Ovary (tissue), 9 donors: ENCODE results near the gene PDE7B. TPM values are rescaled to one million over a fixed set of nuclear protein-coding genes. Genes with fewer than 3 reads are reported as not detected.
A peak's percentile ranks its signal among the peaks of the same experiment; 100 is the strongest.

Experiments
- DNase-seq, 5 donors: peaks; one replicate each; pipeline ENCODE4 v3.0.0-alpha.2; 2019 to 2020
- H3K27ac ChIP-seq, 2 donors: fragments of 200-600 bp; one replicate each; pipeline versions ENCODE4 v1.5.1 to v1.8.0; 2019 to 2022
- H3K27me3 ChIP-seq: fragments of 200-600 bp; one replicate; pipeline ENCODE4 v1.8.0; 2022
- H3K36me3 ChIP-seq: fragments of 200-600 bp; sonication (generic); one replicate; pipeline ENCODE4 v1.5.1; 2019
- H3K4me1 ChIP-seq: one replicate; pipeline ENCODE4 v1.8.1; 2013; ENCODE audit warnings: mild to moderate bottlenecking, moderate library complexity; ENCODE audit not compliant: insufficient read depth
- H3K4me3 ChIP-seq: fragments of 200-600 bp; sonication (generic); one replicate; pipeline ENCODE4 v1.5.1; 2017
- H3K9me3 ChIP-seq, 2 donors: fragments of 200-600 bp in 1 of 2; sonication (generic) in 1 of 2; one replicate each; pipeline versions ENCODE4 v1.5.1 to v1.8.1; 2013 to 2019; ENCODE audit warnings: mild to moderate bottlenecking in 1 of 2, moderate library complexity in 1 of 2
- EP300 ChIP-seq: sonication (generic); formaldehyde crosslinking; IDR thresholded peaks from one replicate; pipeline ENCODE4 v1.6.1; 2017; ENCODE audit warnings: antibody characterized with exemption
- POLR2A ChIP-seq: fragments of 450-650 bp; IDR thresholded peaks from one replicate; pipeline ENCODE4 v1.6.1; 2017; ENCODE audit warnings: antibody characterized with exemption, mild to moderate bottlenecking, moderate library complexity
- WGBS, 3 donors: extraction: QIAGEN DNeasy Blood & Tissue Kit in 1 of 3; methylation state at CpG; one replicate each; pipeline versions ENCODE4 v1.1.5 to v1.1.7; 2013 to 2017; 5-methylcytosine and 5-hydroxymethylcytosine counted together
- intact Hi-C, 4 donors: fragments of 100-400 bp; cut with DNase I; formaldehyde crosslinking; loops; one replicate each; pipeline versions ENCODE4 v1.11.0 to v1.15.1; 2022 to 2023
- polyA plus RNA-seq, 2 donors: library from polyadenylated mRNA; stranded (reverse); fragments of 200-250 nt in 1 of 2; fragments of 350-450 nt in 1 of 2; fragmentation: Illumina TruSeq in 1 of 2; extraction: RNeasy Lipid Tissue Mini Kit (QIAGEN cat#74804) in 1 of 2; gene quantifications; one replicate each; pipeline ENCODE4 v1.2.3, GENCODE V29; 2013 to 2014
- total RNA-seq, 7 donors: library from RNA; depleted of rRNA in 2 of 7; stranded (reverse); fragments of >200 nt in 2 of 7; fragmentation: NEBNext Ultra II Directional in 3 of 7; extraction: Animal tissue kit (Norgen Biotek cat#: 25700) in 3 of 7; gene quantifications; one replicate each; pipeline versions ENCODE4 v1.1.0 to v1.2.4, GENCODE V29; 2016 to 2023
- TF ChIP-seq, protein P1 (sequence below), 3 donors: fragments of 450-650 bp in 2 of 3; fragments of 200-600 bp in 1 of 3; IDR thresholded peaks; one replicate each; pipeline versions ENCODE4 v1.5.1 to v1.8.0; 2016 to 2022; ENCODE audit warnings: antibody characterized with exemption in 3 of 3, mild to moderate bottlenecking in 1 of 3
- donor health status: DM: no; HTN: no; CAD: no; lungs with moderate emphysema.
- donor health status: DM: no; HTN: no; CAD: no.
- donor health status: Bipolar disorder and iron deficiency.
- donor health status: DM: yes; HTN: yes; CAD: no.
- donor health status: DM: no; HTN: no; CAD: no.
- donor health status: DM: yes; HTN: yes; CAD: no.

PDE7B gene
- total and polyA plus RNA-seq, 9 donors: 11.6 to 62.7 (median 21.6) TPM

- no peaks in the 10 kb centered on the region for H3K36me3 ChIP-seq
- TF ChIP-seq POLR2A (no peak), EP300 (no peak)
- TF ChIP-seq, protein P1, sequence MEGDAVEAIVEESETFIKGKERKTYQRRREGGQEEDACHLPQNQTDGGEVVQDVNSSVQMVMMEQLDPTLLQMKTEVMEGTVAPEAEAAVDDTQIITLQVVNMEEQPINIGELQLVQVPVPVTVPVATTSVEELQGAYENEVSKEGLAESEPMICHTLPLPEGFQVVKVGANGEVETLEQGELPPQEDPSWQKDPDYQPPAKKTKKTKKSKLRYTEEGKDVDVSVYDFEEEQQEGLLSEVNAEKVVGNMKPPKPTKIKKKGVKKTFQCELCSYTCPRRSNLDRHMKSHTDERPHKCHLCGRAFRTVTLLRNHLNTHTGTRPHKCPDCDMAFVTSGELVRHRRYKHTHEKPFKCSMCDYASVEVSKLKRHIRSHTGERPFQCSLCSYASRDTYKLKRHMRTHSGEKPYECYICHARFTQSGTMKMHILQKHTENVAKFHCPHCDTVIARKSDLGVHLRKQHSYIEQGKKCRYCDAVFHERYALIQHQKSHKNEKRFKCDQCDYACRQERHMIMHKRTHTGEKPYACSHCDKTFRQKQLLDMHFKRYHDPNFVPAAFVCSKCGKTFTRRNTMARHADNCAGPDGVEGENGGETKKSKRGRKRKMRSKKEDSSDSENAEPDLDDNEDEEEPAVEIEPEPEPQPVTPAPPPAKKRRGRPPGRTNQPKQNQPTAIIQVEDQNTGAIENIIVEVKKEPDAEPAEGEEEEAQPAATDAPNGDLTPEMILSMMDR (IDR thresholded peaks at IDR 0.05): no peak
- no peak for DNase-seq
- no peak overlapping the region for H3K4me3 ChIP-seq
- no peaks in the 10 kb centered on the region for H3K9me3 ChIP-seq
- no peaks in the 10 kb centered on the region for H3K27me3 ChIP-seq
- intact Hi-C loops: no loop called here
- H3K27ac ChIP-seq: no peak overlapping the region
- WGBS, 3 donors: 87 to 93% (median 92%) methylated on average over 6 of the region's 6 CpGs
- no peaks in the 10 kb centered on the region for H3K4me1 ChIP-seq
Observed at GRCh38 chr6:135842618-135843392, 8.7 kb upstream of the PDE7B start.

DNA sequence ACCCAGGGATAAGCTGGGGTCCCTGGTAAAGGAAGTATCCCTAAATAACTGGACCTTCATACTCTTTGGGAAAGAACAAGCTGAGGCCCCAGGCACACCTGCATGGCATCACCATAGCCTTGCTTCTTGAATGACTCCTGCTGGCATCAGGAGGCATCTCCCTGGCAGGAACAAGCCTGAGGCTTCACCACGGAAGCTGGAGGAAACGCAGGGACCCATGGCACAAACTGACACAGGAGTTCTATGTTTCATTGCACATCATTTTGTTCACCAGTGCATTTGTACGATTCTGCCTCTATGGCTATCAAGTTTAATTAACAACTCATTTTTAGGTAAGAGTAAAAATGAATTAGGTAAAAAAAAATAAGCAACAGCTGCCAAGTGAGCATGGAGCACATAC is 619 bp upstream of the PDE7B start:
- intact Hi-C loops: no loop called here
- WGBS, 3 donors: 42 to 69% (median 57%) methylated on average over 3 of the region's 3 CpGs
- Histone ChIP-seq H3K4me1 (peaks cover 7% of the 10 kb centered on the region), H3K9me3 (no peaks in the 10 kb centered on the region), H3K27me3 (no peaks in the 10 kb centered on the region), H3K36me3 (no peaks in the 10 kb centered on the region), H3K4me3 (no peak overlapping the region), H3K27ac (peak overlapping the region in 1 of 2 donors; percentile 1)
- TF ChIP-seq EP300: no peak
- no peak for TF ChIP-seq POLR2A
- TF ChIP-seq, protein P1 (IDR thresholded peaks at IDR 0.05): no peak
- DNase-seq: peak in 1 of 5 donors; percentile 36

GRCh38 chr6:135852746-135853145 is 1.2 kb downstream of the PDE7B start:
- Histone ChIP-seq H3K4me1 (peaks cover 7% of the 10 kb centered on the region), H3K27me3 (no peaks in the 10 kb centered on the region), H3K4me3 (peak overlapping the region; percentile 16), H3K36me3 (no peaks in the 10 kb centered on the region), H3K27ac (no peak overlapping the region), H3K9me3 (no peaks in the 10 kb centered on the region)
- 12 to 21% (median 16%) methylated on average over 1 of the region's 1 CpG for WGBS, 3 donors
- no peak for TF ChIP-seq POLR2A
- no peak for TF ChIP-seq EP300
- TF ChIP-seq, protein P1 (IDR thresholded peaks at IDR 0.05): no peak
- intact Hi-C loops: no loop called here
- no peak for DNase-seq

DNA sequence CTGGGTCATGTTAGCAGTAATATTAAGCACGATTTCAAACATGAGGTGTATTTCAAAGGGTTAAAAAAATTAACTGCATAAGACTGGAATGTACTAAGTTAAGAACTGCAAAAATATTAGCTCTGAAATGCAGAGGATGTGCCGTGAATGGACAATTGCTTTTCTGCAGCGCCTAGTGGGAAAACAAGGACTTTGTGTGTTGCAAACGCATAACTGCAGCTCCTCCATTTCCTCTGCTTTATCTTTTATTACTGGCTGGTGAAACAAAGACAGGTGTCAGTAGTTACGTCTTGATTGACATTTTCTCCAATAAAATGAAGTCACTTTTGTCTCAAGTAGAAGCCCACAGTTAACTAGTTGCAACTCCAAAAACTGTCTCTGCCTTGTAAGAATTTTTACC is 1.7 kb downstream of the PDE7B start:
- intact Hi-C loops: no loop called here
- no peak for TF ChIP-seq POLR2A
- TF ChIP-seq, protein P1 (IDR thresholded peaks at IDR 0.05): no peak
- no peaks in the 10 kb centered on the region for H3K27me3 ChIP-seq
- DNase-seq: no peak
- H3K36me3 ChIP-seq: no peaks in the 10 kb centered on the region
- H3K4me1 ChIP-seq: peaks cover 7% of the 10 kb centered on the region
- no peaks in the 10 kb centered on the region for H3K9me3 ChIP-seq
- no peak overlapping the region for H3K27ac ChIP-seq
- H3K4me3 ChIP-seq: peak overlapping the region; percentile 16
- WGBS, 3 donors: 4 to 10% (median 8%) methylated on average over 5 of the region's 5 CpGs
